ENCODE data around the gene HMMR. TPM values are rescaled to one million over a fixed set of nuclear protein-coding genes. Genes with fewer than 3 reads are reported as not detected.
A peak's percentile ranks its signal among the peaks of the same experiment; 100 is the strongest.

HMMR gene
- total and polyA plus RNA-seq, 9 of the 15 experiments (the other 6 are each of a cell fraction or from before 2014, with no cell fraction given), result 74.9 to 133 (median 90.8) TPM

GRCh38 chr5:163437309-163438182 lies 22.9 kb upstream of the HMMR start, which contains the start of gene CCNG1 (continued):
- TF ChIP-seq ARID4B (CRISPR knock-in tag; IDR thresholded peaks at IDR 0.05), result no peak; the same call in none of the 2 replicates
- TF ChIP-seq TBP (optimal IDR thresholded peaks at IDR 0.05; ENCODE audit: low read depth, low read length), result peak; percentile 98
- TF ChIP-seq KAT8 (IDR thresholded peaks at IDR 0.05; ENCODE audit: low read depth), result no peak
- TF ChIP-seq ZNF354B (CRISPR knock-in tag; IDR thresholded peaks at IDR 0.05), result no peak
- no peak for TF ChIP-seq ZNF133 (CRISPR knock-in tag; IDR thresholded peaks at IDR 0.05)
- no peak for TF ChIP-seq HDAC8 (tag; IDR thresholded peaks at IDR 0.05)
- TF ChIP-seq SMARCA4 (IDR thresholded peaks at IDR 0.05), result peak; percentile 15; the same call in 1 of the 2 replicates
- TF ChIP-seq NR2C2 (CRISPR knock-in tag; IDR thresholded peaks at IDR 0.05), result no peak
- peak; percentile 66; the same call in 1 of the 2 replicates for TF ChIP-seq NR2C2 (tag; IDR thresholded peaks at IDR 0.05)
- TF ChIP-seq GABPA (tag; conservative IDR thresholded peaks at IDR 0.05; ENCODE audit: low read depth), result peak; percentile 28
- no peak for TF ChIP-seq CBX3 (IDR thresholded peaks at IDR 0.05; ENCODE audit: borderline replicate concordance in 1 of 2, low read length in 2 of 2)
- TF ChIP-seq HEY1 (CRISPR knock-in tag; IDR thresholded peaks at IDR 0.05; ENCODE audit: borderline replicate concordance), result no peak
- TF ChIP-seq SIN3A (IDR thresholded peaks at IDR 0.05; ENCODE audit: borderline replicate concordance in 2 of 2, control insufficient read depth in 1 of 2, low read depth in 2 of 2, low read length in 2 of 2), result peak in 1 of 2 experiments; percentile 34; a peak in 2 of 4 replicates
- no peak for TF ChIP-seq ADNP (tag; IDR thresholded peaks at IDR 0.05)
- TF ChIP-seq SRSF3 (IDR thresholded peaks at IDR 0.05; ENCODE audit: insufficient read depth, low read length), result 0 out of 2 replicates have a peak, but pooled peaks have one; percentile 40
- TF ChIP-seq NFIC (IDR thresholded peaks at IDR 0.05), result no peak; the same call in 1 of the 2 replicates
- peak; percentile 64 for TF ChIP-seq RBBP5 (IDR thresholded peaks at IDR 0.05; ENCODE audit: borderline replicate concordance, insufficient read depth, low read length, poor library complexity, severe bottlenecking)
- peak; percentile 85 for TF ChIP-seq SPI1 (IDR thresholded peaks at IDR 0.05; ENCODE audit: borderline replicate concordance, low read depth, low read length)
- TF ChIP-seq DLX4 (CRISPR knock-in tag; IDR thresholded peaks at IDR 0.05), result no peak
- peak; percentile 81 for TF ChIP-seq TAF7 (tag; IDR thresholded peaks at IDR 0.05)
- TF ChIP-seq ILK (tag; IDR thresholded peaks at IDR 0.05; ENCODE audit: borderline replicate concordance, low read depth), result no peak
- peak; percentile 80; the same call in 1 of the 2 replicates for TF ChIP-seq CHCHD3 (CRISPR knock-in tag; IDR thresholded peaks at IDR 0.05)
- no peak for TF ChIP-seq TRIM28 (IDR thresholded peaks at IDR 0.05)
- TF ChIP-seq SMARCC2 (IDR thresholded peaks at IDR 0.05; ENCODE audit: low read depth), result 0 out of 2 replicates have a peak, but pooled peaks have one; percentile 16
- no peak for TF ChIP-seq TRIM24 (IDR thresholded peaks at IDR 0.05)

All from K562 (cell line).